Measurements from ENCODE around the gene IRAK4. TPM values are rescaled to one million over a fixed set of nuclear protein-coding genes. Genes with fewer than 3 reads are reported as not detected.
A peak's percentile ranks its signal among the peaks of the same experiment; 100 is the strongest.

Gene IRAK4
- total RNA-seq, 1 donor from 2014 or later = 9.9 TPM

GRCh38 chr12:43742106-43742505 lies 16.6 kb upstream of the IRAK4 start:
- no peak overlapping the region for H3K4me3 ChIP-seq (ENCODE audit: insufficient read depth, low read depth, low read length)
- H4K20me1 ChIP-seq (ENCODE audit: insufficient read depth, low read length) = no peaks in the 10 kb centered on the region
- H3K9me3 ChIP-seq (ENCODE audit: insufficient read depth, low read depth, low read length) = peaks cover 8% of the 10 kb centered on the region
- Mint-ChIP-seq H3K4me1 (ENCODE audit: low read depth, unreplicated experiment) (peaks cover 17% of the 10 kb centered on the region), H3K27ac (ENCODE audit: unreplicated experiment) (peak overlapping the region; percentile 3), H3K9me3 (ENCODE audit: unreplicated experiment) (peaks cover 6% of the 10 kb centered on the region), H3K27me3 (ENCODE audit: low read depth, unreplicated experiment) (no peaks in the 10 kb centered on the region), H3K36me3 (ENCODE audit: low read depth, unreplicated experiment) (peaks cover 18% of the 10 kb centered on the region), H3K4me3 (ENCODE audit: unreplicated experiment) (no peak overlapping the region)
- H3K4me1 ChIP-seq (ENCODE audit: insufficient read depth, low read length) = peaks cover 26% of the 10 kb centered on the region
- H3K27ac ChIP-seq (ENCODE audit: low read depth, low read length) = peak overlapping the region; percentile 78
- no peak for TF ChIP-seq EZH2 (IDR thresholded peaks at IDR 0.05; ENCODE audit: insufficient read depth, low read length)
- TF ChIP-seq CTCF (IDR thresholded peaks at IDR 0.05; ENCODE audit: insufficient read depth, low read depth, low read length) = no peak
- no peaks in the 10 kb centered on the region for H3K79me2 ChIP-seq (ENCODE audit: insufficient read depth, low read length)
- peak overlapping the region; percentile 37 for H3K9ac ChIP-seq (ENCODE audit: low read length)
- H3K4me2 ChIP-seq (ENCODE audit: low read length) = peak overlapping the region; percentile 54
- DNase-seq (ENCODE audit: low read depth) (peak; percentile 91), FAIRE-seq (peak; percentile 84)
- no peaks in the 10 kb centered on the region for H3K27me3 ChIP-seq (ENCODE audit: insufficient read depth, low read length)
- H2AFZ ChIP-seq (ENCODE audit: low read depth, low read length) = no peak overlapping the region
- peaks cover 26% of the 10 kb centered on the region for H3K36me3 ChIP-seq (ENCODE audit: insufficient read depth, low read length)

- DNase-seq (ENCODE audit: low read depth) (no peak), FAIRE-seq (no peak)
- Histone ChIP-seq H3K27me3 (ENCODE audit: insufficient read depth, low read length) (no peaks in the 10 kb centered on the region), H3K36me3 (ENCODE audit: insufficient read depth, low read length) (peaks cover 26% of the 10 kb centered on the region), H3K27ac (ENCODE audit: low read depth, low read length) (no peak overlapping the region), H3K9ac (ENCODE audit: low read length) (no peak overlapping the region), H3K4me3 (ENCODE audit: insufficient read depth, low read depth, low read length) (no peak overlapping the region), H3K4me2 (ENCODE audit: low read length) (no peak overlapping the region), H3K9me3 (ENCODE audit: insufficient read depth, low read depth, low read length) (peaks cover 8% of the 10 kb centered on the region), H4K20me1 (ENCODE audit: insufficient read depth, low read length) (no peaks in the 10 kb centered on the region), H3K4me1 (ENCODE audit: insufficient read depth, low read length) (peaks cover 20% of the 10 kb centered on the region), H3K79me2 (ENCODE audit: insufficient read depth, low read length) (no peaks in the 10 kb centered on the region), H2AFZ (ENCODE audit: low read depth, low read length) (no peak overlapping the region)
- no peak for TF ChIP-seq CTCF (IDR thresholded peaks at IDR 0.05; ENCODE audit: insufficient read depth, low read depth, low read length)
- no peak for TF ChIP-seq EZH2 (IDR thresholded peaks at IDR 0.05; ENCODE audit: insufficient read depth, low read length)
- no peaks in the 10 kb centered on the region for H3K27me3 Mint-ChIP-seq (ENCODE audit: low read depth, unreplicated experiment)
- H3K27ac Mint-ChIP-seq (ENCODE audit: unreplicated experiment) = no peak overlapping the region
- no peak overlapping the region for H3K4me3 Mint-ChIP-seq (ENCODE audit: unreplicated experiment)
- peaks cover 6% of the 10 kb centered on the region for H3K9me3 Mint-ChIP-seq (ENCODE audit: unreplicated experiment)
- peaks cover 9% of the 10 kb centered on the region for H3K4me1 Mint-ChIP-seq (ENCODE audit: low read depth, unreplicated experiment)
- peaks cover 19% of the 10 kb centered on the region for H3K36me3 Mint-ChIP-seq (ENCODE audit: low read depth, unreplicated experiment)
Measured at GRCh38 chr12:43744826-43745225, 13.9 kb upstream of the IRAK4 start.

DNA sequence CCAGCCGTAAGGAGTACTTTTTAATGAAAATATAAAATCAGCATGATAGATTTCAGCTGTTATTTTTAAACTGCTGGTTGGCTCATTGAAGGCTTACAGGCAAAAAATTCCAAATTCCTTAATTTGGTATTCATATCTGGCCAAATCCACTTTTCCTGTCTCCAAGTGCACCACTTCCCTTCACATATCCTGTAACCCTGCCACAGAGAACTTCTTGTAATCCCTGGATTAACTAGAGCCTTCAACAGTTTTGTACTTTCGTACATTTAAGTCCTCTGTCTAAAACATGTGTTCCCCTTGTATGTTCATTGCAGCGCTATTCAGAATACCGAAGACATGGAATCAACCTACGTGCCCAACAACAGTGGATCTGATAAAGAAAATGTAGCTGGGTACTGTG lies 9.7 kb upstream of the IRAK4 start:
- Histone ChIP-seq H2AFZ (ENCODE audit: low read depth, low read length) (no peak overlapping the region), H3K27ac (ENCODE audit: low read depth, low read length) (no peak overlapping the region), H3K9ac (ENCODE audit: low read length) (no peak overlapping the region), H3K27me3 (ENCODE audit: insufficient read depth, low read length) (no peaks in the 10 kb centered on the region), H3K4me3 (ENCODE audit: insufficient read depth, low read depth, low read length) (no peak overlapping the region), H3K79me2 (ENCODE audit: insufficient read depth, low read length) (peaks cover 3% of the 10 kb centered on the region), H4K20me1 (ENCODE audit: insufficient read depth, low read length) (no peaks in the 10 kb centered on the region), H3K36me3 (ENCODE audit: insufficient read depth, low read length) (peaks cover 26% of the 10 kb centered on the region), H3K4me1 (ENCODE audit: insufficient read depth, low read length) (no peaks in the 10 kb centered on the region), H3K9me3 (ENCODE audit: insufficient read depth, low read depth, low read length) (peaks cover 8% of the 10 kb centered on the region), H3K4me2 (ENCODE audit: low read length) (no peak overlapping the region)
- TF ChIP-seq EZH2 (IDR thresholded peaks at IDR 0.05; ENCODE audit: insufficient read depth, low read length) = no peak
- no peak for TF ChIP-seq CTCF (IDR thresholded peaks at IDR 0.05; ENCODE audit: insufficient read depth, low read depth, low read length)
- DNase-seq (ENCODE audit: low read depth) = no peak
- no peaks in the 10 kb centered on the region for H3K27me3 Mint-ChIP-seq (ENCODE audit: low read depth, unreplicated experiment)
- FAIRE-seq = no peak
- H3K9me3 Mint-ChIP-seq (ENCODE audit: unreplicated experiment) = peaks cover 6% of the 10 kb centered on the region
- H3K4me1 Mint-ChIP-seq (ENCODE audit: low read depth, unreplicated experiment) = no peaks in the 10 kb centered on the region
- H3K27ac Mint-ChIP-seq (ENCODE audit: unreplicated experiment) = no peak overlapping the region
- peaks cover 16% of the 10 kb centered on the region for H3K36me3 Mint-ChIP-seq (ENCODE audit: low read depth, unreplicated experiment)
- H3K4me3 Mint-ChIP-seq (ENCODE audit: unreplicated experiment) = no peak overlapping the region

Data from astrocyte (in vitro differentiated cells and primary cell).